ENCODE results near the gene QTRT2.

DNA sequence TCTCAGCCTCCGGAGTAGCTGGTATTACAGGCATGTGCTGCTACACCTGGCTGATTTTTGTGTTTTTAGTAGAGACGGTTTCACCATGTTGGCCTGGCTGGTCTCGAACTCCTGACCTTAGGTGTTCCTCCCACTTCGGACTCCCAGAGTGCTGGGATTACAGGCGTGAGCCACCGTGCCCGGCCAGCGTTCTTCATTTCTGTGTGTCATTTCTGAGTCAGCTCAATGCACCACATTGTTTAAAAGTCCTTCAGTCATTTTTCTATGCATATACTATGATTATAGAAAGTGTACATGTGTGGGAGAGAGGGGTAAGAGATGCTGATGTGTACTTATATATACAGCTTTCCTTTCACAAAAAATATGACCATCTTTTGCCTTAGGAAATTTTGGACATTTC is 2.1 kb downstream of the QTRT2 start:
- TF ChIP-seq, protein P1, sequence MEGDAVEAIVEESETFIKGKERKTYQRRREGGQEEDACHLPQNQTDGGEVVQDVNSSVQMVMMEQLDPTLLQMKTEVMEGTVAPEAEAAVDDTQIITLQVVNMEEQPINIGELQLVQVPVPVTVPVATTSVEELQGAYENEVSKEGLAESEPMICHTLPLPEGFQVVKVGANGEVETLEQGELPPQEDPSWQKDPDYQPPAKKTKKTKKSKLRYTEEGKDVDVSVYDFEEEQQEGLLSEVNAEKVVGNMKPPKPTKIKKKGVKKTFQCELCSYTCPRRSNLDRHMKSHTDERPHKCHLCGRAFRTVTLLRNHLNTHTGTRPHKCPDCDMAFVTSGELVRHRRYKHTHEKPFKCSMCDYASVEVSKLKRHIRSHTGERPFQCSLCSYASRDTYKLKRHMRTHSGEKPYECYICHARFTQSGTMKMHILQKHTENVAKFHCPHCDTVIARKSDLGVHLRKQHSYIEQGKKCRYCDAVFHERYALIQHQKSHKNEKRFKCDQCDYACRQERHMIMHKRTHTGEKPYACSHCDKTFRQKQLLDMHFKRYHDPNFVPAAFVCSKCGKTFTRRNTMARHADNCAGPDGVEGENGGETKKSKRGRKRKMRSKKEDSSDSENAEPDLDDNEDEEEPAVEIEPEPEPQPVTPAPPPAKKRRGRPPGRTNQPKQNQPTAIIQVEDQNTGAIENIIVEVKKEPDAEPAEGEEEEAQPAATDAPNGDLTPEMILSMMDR (IDR thresholded peaks at IDR 0.05): no peak
- TF ChIP-seq POLR2AphosphoS5 (IDR thresholded peaks at IDR 0.05; ENCODE audit: insufficient read depth in 1 of 2, low read depth in 1 of 2): no peak
- TF ChIP-seq POLR2A (IDR thresholded peaks at IDR 0.05): no peak
